IMR-90 (cell line): ENCODE results near the gene CCDC148. TPM values are rescaled to one million over a fixed set of nuclear protein-coding genes. Genes with fewer than 3 reads are reported as not detected.

Source experiments
- ATAC-seq: fragments of 200-7000 bp; cut with Tn5 transposase; 2 replicates; pipeline ENCODE4 v1.9.1; 2020; ENCODE audit warnings: low read depth, mild to moderate bottlenecking, moderate library complexity
- BruUV-seq: library from RNA; stranded (reverse); fragments of 400-500 nt; replicated peaks from 2 replicates; lab custom pipeline; 2021; lab: Mats Ljungman, UMichigan
- CTCF ChIA-PET: fragments of 300-600 bp; formaldehyde crosslinking; extraction: SDS; loops from one replicate; lab custom pipeline; 2021; ENCODE audit warnings: antibody characterized with exemption; lab: Yijun Ruan, JAX
- POLR2A ChIA-PET: fragments of 300-600 bp; sonication (Branson Sonifier 250); formaldehyde crosslinking; loops from one replicate; lab custom pipeline; 2022; ENCODE audit warnings: antibody characterized with exemption; ENCODE audit not compliant: unreplicated experiment; lab: Charles Lee
- DNase-seq: peaks from one replicate; pipeline ENCODE4 v3.0.0; 2013
- H2AFZ ChIP-seq: replicated peaks from 2 replicates; pipeline ENCODE3; 2013; ENCODE audit warnings: low read length, mild to moderate bottlenecking; ENCODE audit not compliant: poor library complexity
- H2AK5ac ChIP-seq: 2 replicates; pipeline ENCODE4 v1.6.1; 2013; ENCODE audit warnings: low read depth, low read length, inconsistent platforms
- H2AK9ac ChIP-seq: replicated peaks from 2 replicates; pipeline ENCODE3; 2013; ENCODE audit warnings: mild to moderate bottlenecking, low read depth, low read length, moderate library complexity; ENCODE audit not compliant: poor library complexity
- H2BK120ac ChIP-seq: 2 replicates; pipeline ENCODE4 v1.6.1; 2013; ENCODE audit warnings: low read depth, low read length, inconsistent platforms
- H2BK15ac ChIP-seq: 3 replicates; pipeline ENCODE4 v1.6.1; 2013; ENCODE audit warnings: low read depth, low read length, inconsistent platforms
- H2BK20ac ChIP-seq: 2 replicates; pipeline ENCODE4 v1.6.1; 2013; ENCODE audit warnings: low read depth, mild to moderate bottlenecking, inconsistent platforms, low read length, moderate library complexity
- H2BK5ac ChIP-seq: 2 replicates; pipeline ENCODE4 v1.6.1; 2013; ENCODE audit warnings: mild to moderate bottlenecking, low read depth, low read length, inconsistent platforms; ENCODE audit not compliant: poor library complexity, severe bottlenecking
- H3K14ac ChIP-seq: replicated peaks from 2 replicates; pipeline ENCODE4 v1.6.1; 2013; ENCODE audit warnings: low read depth, low read length, inconsistent platforms
- H3K18ac ChIP-seq: 2 replicates; pipeline ENCODE4 v1.6.1; 2013; ENCODE audit warnings: low read depth, low read length, control low read depth
- H3K23ac ChIP-seq: 2 replicates; pipeline ENCODE4 v1.6.1; 2013; ENCODE audit warnings: low read depth, low read length, inconsistent platforms
- H3K27ac ChIP-seq: 2 replicates; pipeline ENCODE4 v1.5.1; 2013; ENCODE audit warnings: mild to moderate bottlenecking, control low read depth, low read length; ENCODE audit not compliant: insufficient read depth
- H3K27me3 ChIP-seq: 2 replicates; pipeline ENCODE4 v1.6.1; 2013; ENCODE audit warnings: low read length; ENCODE audit not compliant: control insufficient read depth, insufficient read depth
- H3K36me3 ChIP-seq: 2 replicates; pipeline ENCODE4 v1.6.1; 2013; ENCODE audit warnings: low read length, mixed read lengths; ENCODE audit not compliant: control insufficient read depth, insufficient read depth
- H3K4ac ChIP-seq: 2 replicates; pipeline ENCODE4 v1.6.1; 2013; ENCODE audit warnings: low read depth, low read length, inconsistent platforms
- H3K4me1 ChIP-seq: 2 replicates; pipeline ENCODE4 v1.6.1; 2013; ENCODE audit warnings: low read length, mixed read lengths; ENCODE audit not compliant: control insufficient read depth, insufficient read depth
- H3K4me2 ChIP-seq: 2 replicates; pipeline ENCODE4 v1.6.1; 2013; ENCODE audit warnings: low read depth, mild to moderate bottlenecking, control low read depth, low read length, moderate library complexity
- H3K4me3 ChIP-seq: 2 replicates; pipeline ENCODE4 v1.5.1; 2013; ENCODE audit warnings: low read depth, mild to moderate bottlenecking, control low read depth, low read length, moderate library complexity; ENCODE audit not compliant: insufficient read depth
- H3K56ac ChIP-seq: 2 replicates; pipeline ENCODE4 v1.6.1; 2013; ENCODE audit warnings: low read length, inconsistent platforms; ENCODE audit not compliant: insufficient read depth; ENCODE audit errors: extremely low read depth
- H3K79me1 ChIP-seq, 2 experiments: 2 replicates each; pipeline ENCODE4 v1.6.1; 2013; ENCODE audit warnings: low read length in 2 of 2, inconsistent platforms in 1 of 2, low read depth in 1 of 2
- H3K9ac ChIP-seq: 2 replicates; pipeline ENCODE4 v1.6.1; 2013; ENCODE audit warnings: low read depth, low read length, control low read depth
- H3K9me1 ChIP-seq: 2 replicates; pipeline ENCODE4 v1.6.1; 2013; ENCODE audit warnings: low read length, inconsistent platforms; ENCODE audit not compliant: insufficient read depth
- H3K9me3 ChIP-seq: 2 replicates; pipeline ENCODE4 v1.6.1; 2013; ENCODE audit warnings: low read length; ENCODE audit not compliant: control insufficient read depth, insufficient read depth
- H4K20me1 ChIP-seq: 2 replicates; pipeline ENCODE4 v1.6.1; 2013; ENCODE audit warnings: low read length, inconsistent platforms; ENCODE audit not compliant: insufficient read depth
- H4K5ac ChIP-seq: 2 replicates; pipeline ENCODE4 v1.6.1; 2013; ENCODE audit warnings: mild to moderate bottlenecking, low read depth, low read length, control low read depth
- H4K8ac ChIP-seq, 2 experiments: 2 replicates each; pipeline ENCODE4 v1.6.1; 2013; ENCODE audit warnings: low read depth in 2 of 2, low read length in 2 of 2, control low read depth in 1 of 2, inconsistent platforms in 1 of 2
- H4K91ac ChIP-seq: 2 replicates; pipeline ENCODE4 v1.6.1; 2013; ENCODE audit warnings: low read depth, low read length, inconsistent platforms; ENCODE audit not compliant: insufficient read depth
- BHLHE40 ChIP-seq: fragments of 150-350 bp; IDR thresholded peaks from 2 replicates; pipeline ENCODE4 v1.6.1; 2016; ENCODE audit warnings: mild to moderate bottlenecking, low read depth, low read length
- CEBPB ChIP-seq: IDR thresholded peaks from 2 replicates; pipeline ENCODE4 v1.6.1; 2012; ENCODE audit warnings: low read depth, low read length, improper control_type of control experiment
- CHD1 ChIP-seq: IDR thresholded peaks from 2 replicates; pipeline ENCODE4 v1.6.1; 2012; ENCODE audit warnings: low read depth, low read length, improper control_type of control experiment
- FOS ChIP-seq: fragments of 150-350 bp; IDR thresholded peaks from 2 replicates; pipeline ENCODE4 v1.6.1; 2016; ENCODE audit warnings: low read depth, low read length
- MAFK ChIP-seq: IDR thresholded peaks from 2 replicates; pipeline ENCODE4 v1.6.1; 2012; ENCODE audit warnings: low read depth, low read length, improper control_type of control experiment
- MXI1 ChIP-seq: IDR thresholded peaks from 2 replicates; pipeline ENCODE4 v1.6.1; 2012; ENCODE audit warnings: low read depth, mild to moderate bottlenecking, low read length, moderate library complexity, borderline replicate concordance
- NFE2L2 ChIP-seq: fragments of 150-350 bp; IDR thresholded peaks from 2 replicates; pipeline ENCODE4 v1.6.1; 2016; ENCODE audit warnings: low read depth, mild to moderate bottlenecking, low read length
- POLR2A ChIP-seq: IDR thresholded peaks from 2 replicates; pipeline ENCODE4 v1.6.1; 2012; ENCODE audit warnings: mild to moderate bottlenecking, low read depth, low read length
- RAD21 ChIP-seq: IDR thresholded peaks from 2 replicates; pipeline ENCODE4 v1.6.1; 2012; ENCODE audit warnings: low read length, improper control_type of control experiment
- RCOR1 ChIP-seq: IDR thresholded peaks from 2 replicates; pipeline ENCODE4 v1.6.1; 2012; ENCODE audit warnings: mild to moderate bottlenecking, low read length, improper control_type of control experiment; ENCODE audit not compliant: insufficient replicate concordance
- RFX5 ChIP-seq: IDR thresholded peaks from 2 replicates; pipeline ENCODE4 v1.8.0; 2012; ENCODE audit warnings: low read depth, mild to moderate bottlenecking, low read length, moderate library complexity
- SMC3 ChIP-seq: fragments of 150-350 bp; IDR thresholded peaks from 2 replicates; pipeline ENCODE4 v1.6.1; 2016; ENCODE audit warnings: low read depth, mild to moderate bottlenecking, antibody characterized with exemption, low read length, moderate library complexity
- WGBS, 2 experiments: methylation state at CpG; one replicate each; pipeline versions ENCODE4 v1.1.5 to v1.1.7; 2013; ENCODE audit warnings: missing lambda C conversion rate in 2 of 2; ENCODE audit not compliant: insufficient read length in 1 of 2; ENCODE audit errors: extremely low coverage in 2 of 2; 5-methylcytosine and 5-hydroxymethylcytosine counted together
- dilution Hi-C: fragments of 300-500 bp; cut with HindIII; formaldehyde crosslinking; loops from one replicate; pipeline ENCODE4 v1.14.3; 2018; ENCODE audit warnings: low sequenced_read_pairs; ENCODE audit not compliant: unreplicated experiment
- in situ Hi-C: fragments of 300-500 bp; cut with MboI; formaldehyde crosslinking; loops from 3 replicates; pipeline ENCODE4 v1.14.3; 2019; ENCODE audit warnings: low sequenced_read_pairs, inconsistent platforms, mixed read lengths
- intact Hi-C: fragments of 100-400 bp; cut with micrococcal nuclease; formaldehyde crosslinking; loops from 2 replicates; pipeline ENCODE4 v1.10.0; 2022
- polyA plus RNA-seq, 3 experiments: library from polyadenylated mRNA; depleted of rRNA; stranded (reverse); fragments of >200 nt; gene quantifications; 2 replicates each; pipeline ENCODE4 v1.2.3, GENCODE V29; 2012; ENCODE audit warnings: low replicate concordance in 1 of 3
- total RNA-seq: library from RNA; depleted of rRNA; stranded (reverse); fragments of >200 nt; gene quantifications from 2 replicates; pipeline ENCODE4 v1.2.3, GENCODE V29; 2012
- TF ChIP-seq, protein P1 (sequence below): fragments of 150-350 bp; IDR thresholded peaks from 2 replicates; pipeline ENCODE4 v1.6.1; 2016; ENCODE audit warnings: low read depth, mild to moderate bottlenecking, low read length, moderate library complexity, borderline replicate concordance

The CCDC148 gene
- total and polyA plus RNA-seq, 2 of the 4 experiments (the other 2 are of a cell fraction) = 0.18 to 0.31 TPM

- Histone ChIP-seq H2AFZ (no peak overlapping the region), H2BK120ac (no peak overlapping the region), H4K20me1 (no peaks in the 10 kb centered on the region), H3K36me3 (no peaks in the 10 kb centered on the region), H3K9me3 (no peaks in the 10 kb centered on the region), H3K4me2 (no peak overlapping the region), H3K14ac (no peak overlapping the region), H2AK5ac (no peak overlapping the region), H3K9me1 (no peaks in the 10 kb centered on the region), H3K27me3 (no peaks in the 10 kb centered on the region), H2AK9ac (no peak overlapping the region), H3K79me1 (no peaks in the 10 kb centered on the region), H3K27ac (no peak overlapping the region), H2BK5ac (no peak overlapping the region), H3K18ac (no peak overlapping the region), H4K91ac (no peak overlapping the region), H3K56ac (no peak overlapping the region), H3K23ac (no peak overlapping the region), H3K9ac (no peak overlapping the region), H2BK20ac (no peak overlapping the region), H3K4me1 (no peaks in the 10 kb centered on the region), H3K4me3 (no peak overlapping the region), H4K5ac (no peak overlapping the region), H4K8ac (no peak overlapping the region), H2BK15ac (no peak overlapping the region), H3K4ac (no peak overlapping the region)
- BruUV-seq = no TSS peak
- intact Hi-C loops (no loop called here), dilution Hi-C loops (no loop called here), in situ Hi-C loops (no loop called here)
- ChIA-PET CTCF (no interaction called here), POLR2A (no interaction called here)
- TF ChIP-seq CHD1 (no peak), BHLHE40 (no peak), CEBPB (no peak), RFX5 (no peak), RAD21 (no peak), NFE2L2 (no peak), SMC3 (no peak), RCOR1 (no peak), POLR2A (no peak), FOS (no peak), MXI1 (no peak), MAFK (no peak)
- TF ChIP-seq, protein P1, sequence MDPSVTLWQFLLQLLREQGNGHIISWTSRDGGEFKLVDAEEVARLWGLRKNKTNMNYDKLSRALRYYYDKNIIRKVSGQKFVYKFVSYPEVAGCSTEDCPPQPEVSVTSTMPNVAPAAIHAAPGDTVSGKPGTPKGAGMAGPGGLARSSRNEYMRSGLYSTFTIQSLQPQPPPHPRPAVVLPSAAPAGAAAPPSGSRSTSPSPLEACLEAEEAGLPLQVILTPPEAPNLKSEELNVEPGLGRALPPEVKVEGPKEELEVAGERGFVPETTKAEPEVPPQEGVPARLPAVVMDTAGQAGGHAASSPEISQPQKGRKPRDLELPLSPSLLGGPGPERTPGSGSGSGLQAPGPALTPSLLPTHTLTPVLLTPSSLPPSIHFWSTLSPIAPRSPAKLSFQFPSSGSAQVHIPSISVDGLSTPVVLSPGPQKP = no peak
- DNase-seq (no peak), ATAC-seq (no peak)
- no CpG with 5 or more reads among the region's 1 CpG for WGBS, 2 experiments
Observed at GRCh38 chr2:158357122-158357521, 99.4 kb downstream of the CCDC148 start.
